ENCODE results near the gene RAD50.
"Not testable (repeated sequence)": the region's sequence is repeated elsewhere in the genome, so short reads cannot be mapped to it uniquely, and the experiment has no call there.

RAD50 gene

DNA sequence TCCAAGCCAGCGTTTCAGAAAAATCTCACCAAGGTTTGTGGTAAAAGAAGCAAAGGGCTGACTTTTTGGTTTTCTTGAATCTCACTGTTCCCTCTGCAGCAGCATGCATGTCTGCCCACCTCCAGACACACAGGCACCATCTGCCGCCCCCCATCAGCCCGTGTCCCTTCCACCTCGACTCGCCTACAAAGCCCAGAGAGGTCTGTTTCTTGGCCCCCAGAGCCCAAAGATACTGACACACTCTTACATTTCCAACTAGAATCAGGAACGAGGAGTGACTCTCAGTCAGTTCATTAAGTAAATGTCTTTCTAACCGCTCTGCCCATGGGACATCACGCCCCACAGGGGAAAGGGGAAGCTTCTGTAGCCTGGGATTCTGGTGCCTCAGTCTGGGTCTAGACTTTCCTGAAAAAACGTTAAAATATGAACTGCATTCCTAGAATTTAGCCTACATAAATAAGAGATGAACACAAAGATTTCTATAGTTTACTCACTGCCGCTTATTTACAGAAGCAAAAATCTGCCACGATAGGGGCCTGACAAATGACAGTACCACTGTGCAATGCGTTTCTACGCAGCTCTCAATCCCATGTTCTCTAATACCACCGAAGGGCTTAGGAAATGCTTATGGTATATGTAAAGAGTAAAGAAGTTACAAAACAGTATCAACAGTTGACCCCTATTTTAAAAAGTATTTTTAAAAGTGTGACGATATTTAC lies 121.1 kb downstream of the RAD50 start:
- DNase-seq: no peak

GRCh38 chr5:132678735-132679134 lies 122.0 kb downstream of the RAD50 start:
- no peak for DNase-seq

- DNase-seq: no peak
Observed at GRCh38 chr5:132679166-132679565, 122.4 kb downstream of the RAD50 start.

DNA sequence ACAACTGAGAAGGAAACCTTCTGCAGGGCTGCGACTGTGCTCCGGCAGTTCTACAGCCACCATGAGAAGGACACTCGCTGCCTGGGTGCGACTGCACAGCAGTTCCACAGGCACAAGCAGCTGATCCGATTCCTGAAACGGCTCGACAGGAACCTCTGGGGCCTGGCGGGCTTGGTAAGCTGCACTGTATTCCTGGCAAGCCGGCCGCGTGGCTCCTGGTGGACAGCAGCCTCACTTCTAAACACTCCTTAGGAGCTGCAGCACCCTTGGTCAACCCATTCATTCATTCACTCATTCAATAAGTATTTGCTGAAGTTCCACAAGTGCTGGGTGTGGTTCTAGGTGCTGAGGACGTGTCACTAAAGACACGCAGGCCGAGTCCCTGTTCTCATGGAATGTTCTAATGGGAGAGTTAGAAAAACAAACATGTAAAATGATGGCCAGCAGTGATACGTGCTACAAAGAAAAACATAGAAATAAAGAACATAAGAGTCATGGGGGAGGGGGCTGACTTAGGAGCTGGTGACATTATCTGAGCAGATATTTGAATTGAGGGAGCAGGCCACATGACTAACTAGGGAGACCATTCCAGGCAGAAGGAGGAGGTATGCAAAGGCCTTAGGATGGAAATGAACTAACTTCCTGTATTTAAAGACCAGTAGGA lies 123.1 kb downstream of the RAD50 start:
- no peak for DNase-seq

- DNase-seq: no peak
Observed at GRCh38 chr5:132680780-132681475, 124.2 kb downstream of the RAD50 start.

- no peak for DNase-seq
Observed at GRCh38 chr5:132681476-132681831, 124.7 kb downstream of the RAD50 start.

GRCh38 chr5:132681983-132682382 lies 125.2 kb downstream of the RAD50 start:
- DNase-seq: no peak

DNA sequence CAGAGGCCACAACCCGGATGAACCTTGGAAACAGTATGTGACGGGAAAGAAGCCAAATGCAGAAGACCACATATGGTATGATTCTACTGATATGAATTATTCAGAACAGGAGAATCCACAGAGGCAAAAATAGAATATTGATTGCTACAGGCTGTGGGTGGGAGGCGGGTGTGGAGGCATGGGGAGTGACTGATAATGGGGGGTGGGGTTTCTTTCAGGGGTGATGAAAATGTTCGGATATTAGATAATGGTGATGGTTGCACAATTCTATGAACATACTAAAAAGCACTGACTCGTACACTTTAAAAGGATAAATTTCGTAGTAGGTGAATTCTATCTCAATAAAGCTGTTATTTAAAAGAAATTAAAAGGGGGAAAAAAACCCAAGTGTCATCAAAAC lies 127.7 kb downstream of the RAD50 start:
- DNase-seq: no peak

- no peak for DNase-seq
Observed at GRCh38 chr5:132684922-132685720, 128.3 kb downstream of the RAD50 start.

DNA sequence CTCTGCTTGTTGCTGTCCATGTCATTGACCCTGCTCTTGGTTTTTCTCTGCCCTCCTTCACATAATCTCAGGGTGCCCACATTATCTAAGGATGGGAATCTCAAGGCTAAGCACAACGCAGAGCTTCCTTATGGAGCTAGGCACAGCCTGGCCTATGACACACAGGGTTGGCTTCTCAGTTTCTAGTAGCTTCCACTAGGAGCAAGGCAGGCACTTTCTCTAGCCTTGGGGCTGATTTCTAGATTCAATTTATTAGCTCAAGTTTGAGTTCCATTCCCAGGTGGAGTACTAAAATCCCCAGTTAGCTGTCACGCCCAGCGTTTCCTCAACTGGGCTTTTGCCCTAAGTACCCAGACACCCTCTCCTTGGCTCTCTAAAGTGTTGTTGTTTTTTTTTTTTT lies 129.4 kb downstream of the RAD50 start:
- DNase-seq: no peak

- no peak for DNase-seq
Observed at GRCh38 chr5:132687995-132688394, 131.2 kb downstream of the RAD50 start.

DNA sequence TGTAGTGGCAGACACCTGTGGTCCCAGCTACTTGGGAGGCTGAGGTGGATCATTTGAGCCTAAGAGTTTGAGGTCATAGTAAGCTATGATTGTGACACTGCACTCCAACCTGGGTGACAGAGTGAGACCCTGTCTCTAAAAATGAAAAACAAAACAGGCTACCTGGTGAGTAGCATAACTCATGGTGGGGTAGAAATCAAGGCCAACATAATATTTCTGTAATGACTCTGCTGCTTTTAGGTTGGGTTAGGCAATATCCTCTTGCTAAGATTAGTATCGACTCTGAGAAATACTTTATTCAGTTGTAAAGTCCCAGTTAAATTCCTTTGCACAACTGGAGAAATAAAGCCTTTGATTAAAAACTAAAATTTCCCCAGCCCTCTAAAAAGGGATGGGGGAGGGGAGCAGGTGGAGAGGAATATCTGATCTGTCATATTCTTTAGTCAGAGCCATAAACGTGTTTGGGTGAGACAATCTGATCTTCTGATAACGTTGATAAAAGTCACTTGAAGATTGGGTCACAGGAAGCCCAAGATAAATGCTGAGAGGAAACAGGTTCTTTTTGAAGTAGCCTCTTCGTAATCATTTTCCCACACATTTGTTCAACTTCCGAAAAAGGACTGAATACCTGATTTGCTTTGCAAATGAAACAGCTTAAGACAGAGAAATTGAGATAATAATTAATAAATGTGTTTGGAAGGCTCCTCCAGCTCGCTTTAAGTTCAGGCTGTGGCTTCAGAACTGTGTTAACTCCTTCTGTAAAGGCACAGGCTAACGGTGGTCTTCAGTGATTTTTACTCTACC lies 132.0 kb downstream of the RAD50 start:
- DNase-seq: no peak

DNA sequence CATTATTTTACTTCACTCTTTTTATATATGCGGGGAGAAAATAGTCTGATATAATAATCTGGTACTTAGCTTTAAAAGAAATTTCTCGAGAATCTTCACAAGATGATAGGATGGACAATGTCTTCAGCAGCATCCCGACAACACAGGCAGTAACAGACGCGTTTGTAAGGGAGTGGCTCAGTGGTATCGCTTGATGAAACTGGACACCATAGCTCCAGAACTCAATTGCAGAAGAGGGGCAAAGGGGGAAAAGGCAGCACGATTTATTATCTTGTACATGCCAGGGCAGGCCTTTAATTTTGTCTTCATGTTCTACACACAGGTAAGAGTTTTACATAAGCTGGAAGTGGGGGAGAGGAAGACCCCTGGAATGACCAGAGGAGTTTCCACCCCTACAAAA lies 132.7 kb downstream of the RAD50 start:
- no peak for DNase-seq

DNA sequence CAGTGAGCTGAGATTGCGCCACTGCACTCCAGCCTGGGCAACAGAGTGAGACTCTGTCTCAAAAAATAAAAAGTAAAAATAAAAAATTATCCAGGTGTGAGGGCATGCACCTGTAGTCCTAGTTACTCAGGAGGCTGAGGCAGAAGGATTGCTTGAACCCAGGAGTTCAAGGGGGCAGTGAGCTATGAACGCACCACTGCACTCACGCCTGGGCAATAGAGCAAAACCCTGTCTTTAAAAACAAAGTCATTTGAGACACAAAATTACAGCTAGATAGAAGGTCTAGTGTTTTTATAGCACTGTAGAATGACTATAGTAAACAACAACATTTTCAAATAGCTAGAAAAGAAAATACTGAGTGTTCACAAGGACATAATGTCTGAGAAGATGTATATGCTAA lies 133.4 kb downstream of the RAD50 start:
- no peak for DNase-seq

GRCh38 chr5:132691755-132692631 lies 135.2 kb downstream of the RAD50 start:
- DNase-seq: not testable (repeated sequence)

- no peak for DNase-seq
Observed at GRCh38 chr5:132692632-132692967, 135.8 kb downstream of the RAD50 start.

Data from right hindlimb (tissue), 1 donor.